GM19463 (cell line): Measurements from ENCODE around the gene TIE1.

Source experiments
- ATAC-seq: cut with Tn5 transposase; IDR thresholded peaks from one replicate; pipeline ENCODE4 v1.9.1; 2021; ENCODE audit warnings: mild to moderate bottlenecking, moderate library complexity; ENCODE audit not compliant: unreplicated experiment

Gene TIE1

GRCh38 chr1:43311521-43311920 is 10.7 kb downstream of the TIE1 start:
- ATAC-seq = no peak

GRCh38 chr1:43312212-43312623 is 11.4 kb downstream of the TIE1 start:
- no peak for ATAC-seq

GRCh38 chr1:43312663-43313515 is 12.1 kb downstream of the TIE1 start:
- no peak for ATAC-seq

GRCh38 chr1:43313771-43314170 is 13.0 kb downstream of the TIE1 start:
- ATAC-seq = no peak

GRCh38 chr1:43314233-43314632 is 13.5 kb downstream of the TIE1 start:
- no peak for ATAC-seq

GRCh38 chr1:43315481-43315880 is 14.7 kb downstream of the TIE1 start:
- no peak for ATAC-seq

GRCh38 chr1:43315963-43316737 is 15.4 kb downstream of the TIE1 start:
- ATAC-seq = no peak

GRCh38 chr1:43316738-43317520 is 16.1 kb downstream of the TIE1 start:
- no peak for ATAC-seq

GRCh38 chr1:43317817-43318471 is 17.2 kb downstream of the TIE1 start:
- ATAC-seq = no peak

- ATAC-seq = no peak
Measured at GRCh38 chr1:43318831-43319230, 18.0 kb downstream of the TIE1 start.

- no peak for ATAC-seq
Measured at GRCh38 chr1:43319288-43319687, 18.5 kb downstream of the TIE1 start.

- ATAC-seq = no peak
Measured at GRCh38 chr1:43319766-43320165, 19.0 kb downstream of the TIE1 start.

GRCh38 chr1:43321331-43321891 is 20.6 kb downstream of the TIE1 start:
- ATAC-seq = no peak

GRCh38 chr1:43322506-43322905 is 21.7 kb downstream of the TIE1 start:
- ATAC-seq = no peak

- ATAC-seq = no peak
Measured at GRCh38 chr1:43324810-43325209, 24.0 kb downstream of the TIE1 start.

- ATAC-seq = no peak
Measured at GRCh38 chr1:43325381-43325780, 24.6 kb downstream of the TIE1 start.

GRCh38 chr1:43327549-43328292 is 26.9 kb downstream of the TIE1 start:
- ATAC-seq = no peak

GRCh38 chr1:43329995-43330751 is 29.4 kb downstream of the TIE1 start:
- ATAC-seq = peak; percentile 58

GRCh38 chr1:43331688-43332087 is 30.9 kb downstream of the TIE1 start:
- no peak for ATAC-seq
